GM04504 (cell line): Measurements from ENCODE around the gene ZFP90.
"Not testable (repeated sequence)": the region's sequence is repeated elsewhere in the genome, so short reads cannot be mapped to it uniquely, and the experiment has no call there.

ENCODE experiments used
- DNase-seq: peaks from one replicate; pipeline ENCODE4 v3.0.0-alpha.2; 2012; ENCODE audit warnings: low read depth

The ZFP90 gene

GRCh38 chr16:68538880-68539701 lies at the start of gene ZFP90:
ZFP90 (plus strand) TSS chr16:68539291; CDS start chr16:68539793, 502 bp downstream.
- peak; percentile 66 for DNase-seq

- no peak for DNase-seq
Measured at GRCh38 chr16:68490358-68490757, 48.7 kb upstream of the ZFP90 start.

GRCh38 chr16:68490829-68491575 lies 48.1 kb upstream of the ZFP90 start:
- DNase-seq, result peak; percentile 25

GRCh38 chr16:68491576-68491950 lies 47.5 kb upstream of the ZFP90 start:
- DNase-seq, result no peak

GRCh38 chr16:68492151-68492542 lies 46.9 kb upstream of the ZFP90 start:
- no peak for DNase-seq

GRCh38 chr16:68492543-68493411 lies 46.3 kb upstream of the ZFP90 start:
- DNase-seq, result no peak

GRCh38 chr16:68493412-68494070 lies 45.5 kb upstream of the ZFP90 start:
- no peak for DNase-seq

- not testable (repeated sequence) for DNase-seq
Measured at GRCh38 chr16:68494261-68494660, 44.8 kb upstream of the ZFP90 start.

- DNase-seq, result no peak
Measured at GRCh38 chr16:68496689-68497088, 42.4 kb upstream of the ZFP90 start.

GRCh38 chr16:68499006-68499405 lies 40.1 kb upstream of the ZFP90 start:
- DNase-seq, result no peak

- DNase-seq, result peak; percentile 29
Measured at GRCh38 chr16:68503334-68503733, 35.8 kb upstream of the ZFP90 start.

- no peak for DNase-seq
Measured at GRCh38 chr16:68504066-68504465, 35.0 kb upstream of the ZFP90 start.

- DNase-seq, result no peak
Measured at GRCh38 chr16:68506331-68507053, 32.6 kb upstream of the ZFP90 start.

GRCh38 chr16:68508013-68508412 lies 31.1 kb upstream of the ZFP90 start:
- no peak for DNase-seq

GRCh38 chr16:68508641-68509240 lies 30.4 kb upstream of the ZFP90 start:
- no peak for DNase-seq

GRCh38 chr16:68509381-68509780 lies 29.7 kb upstream of the ZFP90 start:
- no peak for DNase-seq

GRCh38 chr16:68510775-68511174 lies 28.3 kb upstream of the ZFP90 start:
- no peak for DNase-seq

- no peak for DNase-seq
Measured at GRCh38 chr16:68512183-68512582, 26.9 kb upstream of the ZFP90 start.

GRCh38 chr16:68512742-68513141 lies 26.3 kb upstream of the ZFP90 start:
- DNase-seq, result no peak

GRCh38 chr16:68514511-68514910 lies 24.6 kb upstream of the ZFP90 start:
- no peak for DNase-seq
